Activated CD4-positive, alpha-beta T cell treated with anti-CD3 and anti-CD28 coated beads for 48 hours (primary cell): ENCODE data around the gene ZNF362.
"Not testable (repeated sequence)": the region's sequence is repeated elsewhere in the genome, so short reads cannot be mapped to it uniquely, and the experiment has no call there.

Experiments used
- DNase-seq: peaks from one replicate; pipeline ENCODE4 v3.0.0-alpha.2; 2020

ZNF362 gene

DNA sequence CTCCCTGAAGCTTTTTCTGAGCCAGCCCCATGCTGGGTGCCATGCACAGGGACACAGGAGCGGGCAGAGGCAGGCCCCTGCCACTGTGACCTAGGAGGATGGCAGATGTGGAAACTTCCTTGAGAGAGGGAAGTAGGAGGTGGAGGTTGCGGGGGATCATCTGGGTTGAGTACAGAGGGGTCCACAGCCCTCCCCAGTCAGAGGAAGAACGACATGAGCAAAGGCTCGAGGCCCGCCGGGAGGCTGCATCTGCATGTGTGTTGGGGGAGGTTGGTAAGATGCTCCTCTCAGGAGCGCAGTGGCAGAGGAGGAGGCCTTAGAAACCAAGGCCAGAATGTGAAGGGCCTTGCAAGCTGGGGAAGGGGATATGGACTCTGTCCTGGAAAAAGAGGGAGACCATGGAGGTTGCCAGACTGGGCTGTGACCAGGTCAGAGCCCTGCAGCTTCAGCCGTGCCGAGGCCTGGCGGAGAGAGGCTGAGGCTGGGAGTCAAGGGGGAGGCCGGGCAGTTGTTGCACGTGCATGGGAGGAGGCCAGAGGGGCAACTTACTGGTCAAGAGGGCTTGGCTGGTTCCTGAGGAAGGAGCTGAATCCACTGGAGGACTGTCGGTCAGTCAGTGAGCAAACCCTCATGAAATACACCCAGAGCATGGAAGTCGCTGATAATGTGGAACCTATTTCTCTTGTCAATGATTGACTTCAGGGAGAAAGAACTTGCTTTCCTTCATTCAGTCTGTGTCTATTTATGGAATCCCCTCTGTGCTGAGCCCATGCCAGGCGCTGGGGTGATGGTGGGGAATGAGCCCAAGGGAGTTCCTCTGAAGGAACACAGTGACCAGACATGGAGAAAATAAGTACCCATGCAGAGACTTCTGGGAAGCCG is 32.9 kb downstream of the ZNF362 start:
- DNase-seq: no peak

DNA sequence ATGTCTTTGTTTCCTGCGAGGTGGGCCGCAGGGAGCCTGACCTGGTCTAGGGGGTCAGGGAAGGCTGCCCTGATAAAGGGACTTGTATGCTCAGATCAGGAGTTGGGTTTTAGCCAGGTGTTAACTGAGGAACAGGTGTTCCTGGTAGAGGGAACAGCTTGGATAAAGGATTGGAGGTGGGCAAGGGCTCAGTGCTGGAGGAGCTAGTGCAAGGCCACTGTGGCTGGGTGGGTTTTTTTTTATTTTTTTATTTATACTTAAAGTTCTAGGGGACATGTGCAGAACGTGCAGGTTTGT is 33.5 kb downstream of the ZNF362 start:
- no peak for DNase-seq

DNA sequence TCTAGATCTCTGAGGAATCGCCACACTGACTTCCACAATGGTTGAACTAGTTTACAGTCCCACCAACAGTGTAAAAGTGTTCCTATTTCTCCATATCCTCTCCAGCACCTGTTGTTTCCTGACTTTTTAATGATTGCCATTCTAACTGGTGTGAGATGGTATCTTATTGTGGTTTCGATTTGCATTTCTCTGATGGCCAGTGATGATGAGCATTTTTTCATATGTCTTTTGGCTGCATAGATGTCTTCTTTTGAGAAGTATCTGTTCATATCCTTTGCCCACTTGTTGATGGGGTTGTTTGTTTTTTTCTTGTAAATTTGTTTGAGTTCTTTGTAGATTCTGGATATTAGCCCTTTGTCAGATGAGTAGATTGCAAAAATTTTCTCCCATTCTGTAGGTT is 34.3 kb downstream of the ZNF362 start:
- not testable (repeated sequence) for DNase-seq

DNA sequence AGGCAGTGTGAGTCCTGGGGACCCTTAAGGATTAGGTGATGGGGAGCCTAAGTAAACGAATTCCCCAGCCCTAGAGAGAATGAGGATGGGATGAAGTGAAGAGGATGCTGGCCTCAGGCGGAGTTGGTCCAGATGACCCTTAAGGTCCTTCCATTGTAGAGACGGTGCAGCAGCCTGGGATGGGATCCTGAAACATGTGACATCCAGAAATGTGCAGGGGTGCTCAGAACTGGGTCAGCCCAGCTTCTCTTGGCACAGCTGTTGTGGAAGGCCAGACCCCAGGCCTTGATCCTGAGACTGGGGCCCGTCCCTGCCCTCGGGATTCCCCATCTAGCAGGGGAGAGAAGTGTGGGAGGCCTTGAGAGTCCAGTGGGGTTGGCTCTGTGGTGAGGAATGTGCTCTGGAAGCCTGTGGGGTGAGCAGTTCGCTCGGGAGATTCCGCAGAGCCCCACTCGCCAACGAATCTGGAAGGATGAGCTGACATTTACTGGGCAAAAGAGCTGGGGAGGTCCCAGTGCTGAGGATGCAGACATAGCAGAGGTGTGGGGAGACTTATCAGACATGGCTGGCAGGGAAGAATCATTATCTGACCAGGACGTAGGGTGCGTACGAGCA is 36.5 kb downstream of the ZNF362 start:
- no peak for DNase-seq

DNA sequence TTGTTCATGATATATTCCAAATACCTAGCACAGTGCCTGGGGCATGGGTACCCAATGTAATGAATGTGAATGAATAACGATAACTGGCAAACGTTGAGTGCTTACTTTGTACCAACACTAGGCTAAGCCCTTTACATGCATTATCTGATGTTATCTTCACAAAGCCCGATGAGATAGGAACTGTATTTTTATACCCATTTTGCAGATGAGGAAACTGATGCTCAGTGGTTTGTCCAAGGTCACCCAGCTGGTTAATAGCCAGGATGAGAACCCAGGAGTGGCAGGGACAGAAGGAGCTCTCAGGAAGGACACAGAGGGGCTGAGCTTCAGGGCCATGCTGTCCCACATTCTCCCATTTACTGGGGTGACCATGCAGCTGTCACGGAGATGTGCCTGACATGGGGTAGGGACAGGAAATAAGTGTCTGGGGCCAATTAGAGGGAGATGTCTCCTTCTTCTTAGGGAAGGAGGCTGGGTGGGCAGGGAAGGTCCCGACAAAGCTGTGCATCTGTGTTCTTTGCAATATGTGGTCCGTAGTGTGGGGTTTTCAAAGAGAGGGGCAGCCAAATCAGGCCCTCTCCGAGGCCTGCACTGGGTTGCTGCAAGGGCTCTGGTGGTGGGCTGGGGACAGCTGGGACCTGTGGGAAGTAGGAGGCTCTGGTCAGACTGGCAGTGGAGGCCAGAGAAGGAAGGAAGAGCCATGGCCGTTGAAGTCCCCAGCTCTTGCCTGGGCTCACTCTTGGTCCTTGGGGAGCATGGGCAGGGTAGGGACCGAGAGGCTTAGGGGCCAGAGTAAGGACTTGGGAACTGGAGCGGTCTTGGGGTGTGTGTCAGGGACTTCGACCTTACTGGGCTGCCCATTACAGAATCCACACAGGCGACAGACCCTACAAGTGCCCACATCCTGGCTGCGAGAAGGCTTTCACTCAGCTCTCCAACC is 38.0 kb downstream of the ZNF362 start:
- no peak for DNase-seq

DNA sequence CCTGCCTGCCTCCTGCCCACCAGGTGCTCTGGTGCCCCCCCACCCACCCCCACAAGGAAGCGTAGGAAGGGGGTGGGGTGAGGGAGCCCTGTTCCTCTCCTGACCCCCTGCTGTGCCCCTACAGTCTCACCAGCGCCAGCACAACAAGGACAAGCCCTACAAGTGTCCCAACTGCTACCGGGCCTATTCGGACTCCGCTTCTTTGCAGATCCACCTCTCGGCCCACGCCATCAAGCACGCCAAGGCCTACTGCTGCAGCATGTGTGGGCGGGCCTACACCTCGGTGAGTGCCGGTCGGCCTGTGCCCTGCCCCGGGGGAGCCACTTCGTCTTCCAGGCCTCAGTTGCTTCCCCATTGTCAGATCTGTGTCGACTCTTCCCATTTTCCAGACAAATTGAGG is 38.7 kb downstream of the ZNF362 start:
- DNase-seq: no peak

DNA sequence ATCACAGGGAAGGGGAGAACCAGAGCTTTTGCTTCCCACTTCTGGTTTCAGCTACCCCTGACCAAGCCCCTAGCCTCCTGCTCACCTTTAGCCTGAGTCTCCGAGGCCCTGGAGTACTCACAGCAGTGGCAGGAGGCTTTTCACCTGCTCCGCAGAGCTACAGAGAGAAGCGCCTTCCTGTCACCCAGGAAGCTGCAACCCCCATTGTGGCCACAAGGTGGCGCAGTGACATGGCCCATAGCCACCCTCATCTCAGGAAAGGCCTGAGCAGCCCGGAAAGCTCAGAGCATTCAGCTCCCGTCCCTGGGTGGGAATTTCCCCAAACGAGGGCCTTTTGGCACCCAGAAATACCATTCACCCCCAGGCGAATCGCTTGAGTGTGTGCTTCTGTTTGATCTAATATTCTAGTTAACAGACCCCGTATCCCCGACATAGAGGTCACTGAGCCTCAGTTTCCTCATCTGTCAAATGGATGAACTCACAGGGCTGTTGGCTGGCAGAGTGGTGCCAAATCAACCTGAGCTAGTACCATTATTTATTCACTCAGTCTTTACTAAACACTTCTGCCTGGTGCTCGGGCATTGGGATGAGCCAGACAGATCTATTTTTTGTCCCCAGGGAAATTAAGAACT is 39.3 kb downstream of the ZNF362 start:
- peak; percentile 92 for DNase-seq

DNA sequence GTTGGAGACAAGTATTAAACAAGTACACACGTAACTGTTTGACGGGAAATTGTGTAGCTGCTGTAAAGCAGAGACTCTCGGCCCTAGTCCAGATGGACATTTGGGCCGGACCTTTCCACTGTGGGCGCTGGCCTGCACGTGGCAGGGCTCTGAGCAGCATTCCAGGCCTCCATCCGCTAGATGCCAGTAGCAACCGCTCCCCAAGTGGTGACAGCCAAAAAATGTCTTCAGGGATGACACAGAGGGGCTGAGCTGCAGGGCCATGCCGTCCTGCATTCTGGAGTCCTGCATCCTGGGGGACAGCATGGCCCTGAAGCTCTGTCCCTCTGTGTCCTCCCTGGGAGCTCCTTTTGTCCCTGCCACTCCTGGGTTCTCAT is 39.8 kb downstream of the ZNF362 start:
- DNase-seq: no peak

DNA sequence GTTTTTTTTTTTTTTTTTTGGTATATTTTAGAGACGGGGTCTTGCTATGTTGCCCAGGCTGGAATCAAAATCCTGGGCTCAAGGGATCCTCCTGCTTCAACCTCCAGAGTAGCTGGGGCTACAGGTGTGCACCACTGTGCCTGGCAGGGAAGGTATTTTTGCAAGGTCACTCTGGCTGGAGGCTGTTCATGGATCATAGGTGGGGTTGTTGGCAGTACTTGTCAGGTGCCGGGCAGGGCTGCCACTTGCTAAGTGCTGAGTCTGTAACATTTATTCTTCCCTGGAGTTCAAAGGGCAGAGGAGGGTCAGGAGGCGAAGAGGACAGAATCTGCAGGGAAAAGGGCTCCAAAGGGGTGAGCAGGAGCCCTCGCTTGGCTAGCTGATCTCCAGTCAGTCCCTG is 40.5 kb downstream of the ZNF362 start:
- no peak for DNase-seq

DNA sequence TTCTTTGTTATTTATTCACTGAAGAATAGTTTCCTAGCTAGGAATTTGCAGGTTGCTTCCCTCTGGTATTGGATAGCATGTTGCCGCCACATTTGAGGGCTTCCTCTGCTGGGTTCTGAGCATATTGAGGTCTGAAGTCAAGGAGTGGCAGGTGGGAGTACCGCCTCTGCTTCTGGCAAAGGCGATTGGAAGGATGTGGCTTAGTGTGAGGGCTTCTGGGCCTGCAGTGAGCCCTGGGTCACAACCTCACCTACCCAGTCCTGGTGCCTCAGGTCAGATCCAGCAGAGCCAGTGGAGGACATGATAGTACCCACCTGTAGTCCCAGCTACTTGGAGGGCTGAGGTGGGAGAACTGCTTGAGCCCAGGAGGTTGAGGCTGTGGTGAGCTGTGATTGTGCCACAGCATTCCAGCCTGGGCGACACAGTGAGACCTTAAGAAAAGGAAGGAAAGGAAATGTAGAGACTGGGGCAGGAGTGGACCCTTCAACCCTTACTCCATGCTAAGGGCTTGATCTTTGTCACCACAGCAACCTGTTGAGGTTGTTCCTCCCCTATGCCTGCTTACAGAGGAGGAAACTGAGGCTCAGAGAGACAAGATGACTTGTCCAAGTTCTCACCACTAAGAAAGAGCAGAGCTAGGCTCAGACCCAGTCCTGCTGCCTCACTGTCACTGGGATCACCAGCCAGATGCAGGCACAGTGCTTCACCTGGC is 41.8 kb downstream of the ZNF362 start:
- no peak for DNase-seq

DNA sequence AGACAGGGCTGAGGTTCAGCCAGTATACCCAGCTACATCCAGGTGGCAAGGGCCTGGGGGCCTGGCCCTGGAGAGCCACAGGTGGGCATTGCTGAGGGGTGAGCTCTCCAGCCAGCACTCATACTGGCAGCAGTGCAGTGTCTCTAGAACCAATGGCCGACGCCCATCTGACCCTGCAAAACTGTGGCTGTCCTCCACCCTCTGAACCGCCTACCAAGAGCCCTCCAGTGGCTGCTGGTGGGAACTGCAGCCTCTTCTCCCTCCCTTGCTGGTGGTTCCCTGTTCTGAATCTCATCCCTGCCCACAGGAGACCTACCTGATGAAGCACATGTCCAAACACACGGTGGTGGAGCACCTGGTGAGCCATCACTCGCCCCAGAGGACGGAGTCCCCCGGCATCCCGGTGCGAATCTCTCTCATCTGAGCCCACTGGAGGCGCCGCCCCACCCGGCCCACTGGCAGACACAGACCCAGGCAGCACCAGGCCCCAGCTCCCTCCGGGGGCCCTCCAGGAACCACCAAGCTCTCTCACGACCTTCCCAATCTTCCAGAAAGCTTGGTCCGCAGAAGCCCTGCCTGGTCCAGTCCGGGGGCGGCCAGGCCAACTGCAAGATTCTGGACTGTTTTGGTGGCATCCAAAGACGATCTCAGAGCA is 42.5 kb downstream of the ZNF362 start:
- peak; percentile 78 for DNase-seq

DNA sequence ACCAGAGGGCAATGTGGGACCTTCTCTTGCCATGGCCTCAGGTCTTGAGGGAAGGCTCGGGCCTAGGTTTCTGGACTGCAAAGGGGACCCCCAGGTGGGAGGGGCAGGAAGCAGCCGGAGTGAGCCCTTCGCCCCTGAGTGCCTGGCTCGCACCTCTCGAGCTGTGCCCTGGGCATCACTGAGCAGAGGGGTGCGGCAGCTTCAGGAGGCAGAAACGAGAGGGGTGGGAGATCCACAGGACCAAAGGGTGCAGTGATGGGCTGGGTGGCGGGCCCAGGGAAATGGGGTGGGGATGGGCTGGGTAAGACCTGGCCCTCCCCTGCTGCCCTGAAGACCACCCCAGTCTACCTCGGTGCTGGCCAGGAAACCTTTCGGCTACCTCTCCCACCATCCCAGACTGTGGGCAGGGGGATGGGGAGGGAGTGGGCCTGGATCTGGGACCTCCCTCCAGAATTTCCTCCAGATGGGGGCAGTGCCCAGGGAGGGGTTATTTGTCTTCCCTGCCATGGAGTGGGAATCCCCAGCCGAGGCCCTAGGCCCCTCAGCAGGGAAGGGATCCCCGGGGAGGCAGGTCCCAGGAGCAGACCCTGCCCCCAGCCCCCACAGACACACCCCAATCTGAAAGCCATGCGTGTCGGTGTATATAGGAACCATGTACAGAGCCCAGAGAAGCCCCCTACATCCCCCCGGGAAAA is 43.3 kb downstream of the ZNF362 start:
- no peak for DNase-seq

DNA sequence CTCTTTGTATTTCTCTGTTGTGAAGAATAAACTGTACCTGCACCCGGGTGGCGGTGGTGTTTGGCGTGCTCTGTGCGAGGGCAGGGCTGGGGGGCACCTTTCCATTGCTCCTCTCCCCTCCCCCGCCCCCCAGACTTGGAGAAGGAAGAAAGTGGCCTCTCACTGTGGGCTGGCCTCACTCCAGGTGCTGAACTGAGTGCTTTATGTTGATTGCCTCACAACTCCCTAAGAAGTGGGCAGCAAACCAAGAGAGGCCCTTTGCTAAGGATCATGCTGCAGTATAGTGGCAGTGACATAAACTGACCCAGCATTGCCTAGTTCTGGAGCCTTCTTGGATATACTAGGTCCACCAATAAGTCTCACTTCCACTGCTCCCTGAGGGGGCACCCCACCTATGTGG is 44.4 kb downstream of the ZNF362 start:
- DNase-seq: no peak

DNA sequence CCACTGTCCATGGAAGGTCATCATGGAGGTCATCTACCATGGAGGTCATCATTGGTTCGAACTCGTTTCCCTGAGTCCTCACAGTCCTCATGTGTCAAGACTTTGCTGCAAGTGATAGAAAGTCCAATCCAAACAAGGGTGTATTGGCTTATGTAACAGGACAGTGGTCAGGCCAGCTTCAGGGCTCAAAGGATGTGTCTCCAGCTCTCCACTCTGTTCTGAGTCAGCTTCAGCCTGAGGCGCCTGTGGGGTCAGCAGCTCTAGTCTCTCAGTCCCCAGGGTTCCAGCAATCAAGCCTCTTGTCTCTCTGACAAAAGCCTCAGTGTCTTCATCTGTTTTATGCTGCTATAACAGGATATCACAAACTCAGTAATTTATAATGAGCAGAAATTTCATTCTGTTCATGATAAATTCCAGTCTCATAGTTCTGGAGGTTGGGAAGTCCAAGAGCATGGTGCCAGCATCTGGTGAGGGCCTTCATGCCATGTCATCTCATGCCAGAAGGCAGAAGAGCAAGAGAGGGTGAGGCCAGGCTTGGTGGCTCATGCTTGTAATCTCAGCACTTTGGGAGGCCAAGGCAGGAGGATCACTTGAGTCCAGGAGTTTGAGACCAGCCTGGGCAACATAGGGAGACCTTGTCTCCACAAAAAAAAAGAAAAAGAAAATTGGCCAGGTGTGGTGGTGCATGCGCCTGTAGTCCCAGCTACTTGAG is 45.1 kb downstream of the ZNF362 start:
- DNase-seq: no peak

DNA sequence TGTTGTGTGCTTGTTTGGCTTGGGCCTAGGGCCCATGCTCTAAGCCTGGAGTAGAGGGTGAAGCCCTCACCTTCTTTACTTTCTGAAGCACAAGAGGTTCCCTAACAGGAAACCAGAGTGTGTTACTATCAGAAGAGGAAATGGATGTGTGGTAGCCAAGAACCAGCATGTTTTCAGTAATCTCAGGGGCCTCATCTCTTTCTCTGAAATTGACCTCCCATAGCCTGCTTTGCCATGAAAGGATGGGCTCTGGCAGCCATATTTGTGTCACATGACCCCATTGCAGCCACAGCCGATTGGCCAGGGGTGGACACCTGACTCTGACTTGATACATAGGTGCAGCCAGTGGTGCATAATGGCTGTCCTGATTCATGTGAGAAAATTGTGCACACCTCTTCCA is 46.0 kb downstream of the ZNF362 start:
- DNase-seq: peak; percentile 35

DNA sequence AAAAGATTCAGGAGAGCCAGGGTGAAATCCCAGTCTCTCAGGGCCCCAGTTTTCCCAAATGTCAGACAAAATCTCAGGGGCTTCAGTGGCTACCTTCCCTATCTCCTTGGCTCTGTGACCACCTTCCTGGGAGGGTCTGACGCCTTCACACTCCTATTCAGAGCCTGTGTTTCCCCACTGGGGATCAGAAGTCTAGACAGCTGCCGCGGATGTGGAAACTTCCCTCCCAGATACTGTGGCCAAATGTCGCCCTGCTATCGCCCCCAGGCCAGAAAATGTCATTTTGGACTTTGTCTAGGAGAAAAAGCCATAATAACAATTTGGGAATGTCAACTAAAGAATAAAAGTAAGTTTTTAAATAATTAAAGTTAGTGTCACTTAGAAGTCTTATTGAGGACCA is 48.7 kb downstream of the ZNF362 start:
- no peak for DNase-seq

DNA sequence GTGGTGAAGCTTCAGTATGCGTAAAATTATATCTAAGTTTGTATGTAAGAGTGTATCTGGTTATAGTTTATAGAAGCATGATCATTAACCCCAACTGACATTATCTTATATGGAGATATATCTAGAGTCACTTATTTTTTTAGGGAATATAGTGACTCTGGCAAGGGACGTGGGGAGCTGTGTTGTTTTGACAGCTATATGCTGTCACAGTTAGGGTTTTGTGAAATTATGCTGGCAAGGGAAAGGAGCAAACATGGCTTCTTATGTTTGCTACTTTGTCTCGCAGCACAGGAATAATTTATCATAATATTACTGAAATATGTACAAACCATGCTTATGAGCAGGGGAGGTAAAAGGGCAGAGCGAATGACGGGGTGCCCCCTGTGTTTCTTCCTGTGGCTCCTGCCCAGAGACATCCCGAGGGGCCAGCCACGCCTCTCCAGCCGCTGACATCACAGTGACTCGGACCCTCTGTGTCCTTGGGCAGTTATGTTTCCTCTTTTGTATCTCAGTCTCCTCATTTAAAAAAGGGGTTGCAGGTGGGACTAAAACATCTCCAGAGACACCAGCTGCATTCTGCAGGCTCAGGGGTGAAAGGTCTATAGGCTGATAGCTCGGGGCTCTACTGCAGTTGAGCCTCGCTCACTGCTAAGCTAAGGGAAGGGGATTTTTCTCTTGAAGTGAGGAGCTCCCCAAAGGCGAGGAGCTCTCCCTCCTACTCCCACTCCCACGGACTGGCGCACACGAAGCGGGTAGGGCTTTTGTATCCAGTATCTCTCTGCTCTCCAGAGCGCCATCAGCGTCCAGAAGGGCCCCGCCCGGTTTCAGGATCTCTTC is 49.7 kb downstream of the ZNF362 start:
- no peak for DNase-seq

DNA sequence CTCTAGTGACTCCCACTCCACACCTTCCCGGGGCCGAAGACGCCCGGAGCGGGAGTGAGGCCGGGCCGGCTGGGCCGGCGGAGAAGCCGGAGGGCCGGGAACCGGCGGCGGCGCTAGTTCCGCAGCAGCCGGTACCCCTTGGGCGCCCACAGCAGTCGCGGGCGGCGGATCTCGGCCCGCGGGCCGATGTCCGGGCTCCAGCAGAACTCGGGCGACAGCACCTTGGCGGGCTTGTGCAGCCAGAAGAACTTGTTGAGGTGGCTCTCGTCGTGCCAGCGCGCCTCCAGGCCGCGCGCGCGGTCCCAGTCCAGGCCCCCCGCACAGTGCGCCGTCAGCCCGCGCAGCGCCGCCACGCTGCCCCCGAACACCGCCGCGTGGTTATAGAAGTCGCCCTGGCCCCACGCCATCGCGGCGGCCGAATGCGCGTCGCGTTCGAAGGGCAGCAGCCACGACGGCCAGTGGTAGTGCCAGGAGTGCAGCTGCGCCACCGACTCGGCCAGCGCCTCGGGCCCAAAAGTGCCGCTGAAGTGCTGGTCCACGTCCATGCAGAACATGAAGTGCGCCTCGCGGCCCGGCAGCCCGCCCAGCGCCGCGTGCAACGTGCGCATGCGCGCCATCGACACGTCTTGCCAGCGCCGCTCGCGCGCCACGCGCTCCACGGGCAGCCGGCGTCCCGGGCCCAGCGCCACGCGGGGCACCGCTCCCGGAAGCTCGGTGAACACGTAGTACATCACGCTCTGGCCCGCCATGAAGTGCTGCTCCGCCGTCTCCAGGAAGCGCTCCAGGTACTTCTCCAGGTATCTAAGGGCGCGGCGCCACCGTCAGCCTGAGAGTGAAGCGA is 50.6 kb downstream of the ZNF362 start:
- DNase-seq: peak; percentile 20

DNA sequence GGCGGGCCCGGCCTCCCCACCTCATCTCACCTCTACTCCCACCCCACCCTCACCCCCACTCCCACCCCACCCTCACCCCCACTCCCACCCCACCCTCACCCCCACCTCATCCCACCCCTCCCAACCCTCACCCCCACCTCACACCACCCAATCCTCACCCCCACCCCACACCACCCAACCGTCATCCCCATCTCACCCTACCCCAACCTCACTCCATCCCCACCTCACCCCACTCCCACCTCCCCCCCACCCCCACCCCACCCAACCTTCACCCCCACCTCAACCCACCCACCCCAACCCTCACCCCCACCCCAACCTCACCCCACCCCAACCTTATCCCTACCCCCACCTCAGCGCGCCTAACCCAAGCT is 51.2 kb downstream of the ZNF362 start:
- DNase-seq: no peak
